Caco-2 (cell line): Measurements from ENCODE around the gene OXGR1. TPM values are rescaled to one million over a fixed set of nuclear protein-coding genes. Genes with fewer than 3 reads are reported as not detected.

Experiments used
- BruUV-seq: library from RNA; stranded (reverse); fragments of 400-500 nt; replicated peaks from 2 replicates; lab custom pipeline; 2021; lab: Mats Ljungman, UMichigan
- CTCF ChIA-PET: fragments of 300-600 bp; sonication (Branson Sonifier 250); formaldehyde crosslinking; loops from one replicate; lab custom pipeline; 2022; ENCODE audit warnings: antibody characterized with exemption; lab: Charles Lee
- POLR2A ChIA-PET: fragments of 300-600 bp; sonication (Branson Sonifier 250); formaldehyde crosslinking; loops from one replicate; lab custom pipeline; 2022; ENCODE audit warnings: antibody characterized with exemption; lab: Charles Lee
- DNase-seq, 2 experiments: peaks; one replicate each; pipeline versions ENCODE4 v3.0.0 to v3.0.0-alpha.2; 2020 to 2022
- H3K27me3 ChIP-seq: replicated peaks from 2 replicates; pipeline ENCODE4 v1.6.0; 2011; ENCODE audit warnings: low read length; ENCODE audit not compliant: control insufficient read depth, insufficient read depth
- H3K36me3 ChIP-seq: 2 replicates; pipeline ENCODE4 v1.5.1; 2011; ENCODE audit warnings: low read length; ENCODE audit not compliant: control insufficient read depth, insufficient read depth
- H3K4me1 ChIP-seq: fragments of 250-450 bp; sonication (Bioruptor Pico); 2 replicates; pipeline ENCODE4 v1.5.1; 2020; ENCODE audit warnings: mild to moderate bottlenecking
- H3K4me3 ChIP-seq: 2 replicates; pipeline ENCODE4 v1.5.1; 2011; ENCODE audit warnings: low read depth, mild to moderate bottlenecking, control low read depth, low read length
- H3K9me3 ChIP-seq: fragments of 250-450 bp; sonication (Bioruptor Pico); 2 replicates; pipeline ENCODE4 v1.5.1; 2020; ENCODE audit warnings: mild to moderate bottlenecking, moderate library complexity
- H3K27ac Mint-ChIP-seq: one replicate; pipeline ENCODE4 v1.8.0; 2022; ENCODE audit warnings: mixed read lengths; ENCODE audit not compliant: unreplicated experiment
- H3K27me3 Mint-ChIP-seq: one replicate; pipeline ENCODE4 v1.8.0; 2022; ENCODE audit warnings: mixed read lengths; ENCODE audit not compliant: insufficient read depth, unreplicated experiment
- H3K36me3 Mint-ChIP-seq: one replicate; pipeline ENCODE4 v1.8.0; 2022; ENCODE audit warnings: mild to moderate bottlenecking, mixed read lengths; ENCODE audit not compliant: insufficient read depth, unreplicated experiment
- H3K4me1 Mint-ChIP-seq: one replicate; pipeline ENCODE4 v1.8.0; 2022; ENCODE audit warnings: low read depth, mixed read lengths; ENCODE audit not compliant: unreplicated experiment
- H3K4me3 Mint-ChIP-seq: one replicate; pipeline ENCODE4 v1.8.0; 2022; ENCODE audit warnings: mild to moderate bottlenecking, moderate library complexity, mixed read lengths; ENCODE audit not compliant: unreplicated experiment
- H3K9me3 Mint-ChIP-seq: one replicate; pipeline ENCODE4 v1.8.0; 2022; ENCODE audit warnings: mixed read lengths; ENCODE audit not compliant: unreplicated experiment
- CTCF ChIP-seq, 2 experiments: fragments of 200-600 bp in 1 of 2; IDR thresholded peaks; 1 replicate in 1 of 2; 2 replicates in 1 of 2; pipeline versions ENCODE4 v1.5.1 to v1.8.0; 2011 to 2022; ENCODE audit warnings: antibody characterized with exemption in 1 of 2, control low read depth in 1 of 2, inconsistent platforms in 1 of 2, low read depth in 1 of 2, low read length in 1 of 2, mild to moderate bottlenecking in 1 of 2, moderate library complexity in 1 of 2; ENCODE audit not compliant: insufficient read depth in 1 of 2, severe bottlenecking in 1 of 2, unreplicated experiment in 1 of 2
- intact Hi-C: fragments of 100-400 bp; cut with micrococcal nuclease; formaldehyde crosslinking; loops from one replicate; pipeline ENCODE4 v1.10.0; 2022; ENCODE audit not compliant: unreplicated experiment
- total RNA-seq: library from RNA; stranded (reverse); gene quantifications from 2 replicates; pipeline ENCODE4 v1.2.3, GENCODE V29; 2022

Gene OXGR1
- total RNA-seq, 1 experiment from 2014 or later, result not detected

- no peaks in the 10 kb centered on the region for H3K9me3 ChIP-seq
Observed at GRCh38 chr13:96946709-96947311, 47.5 kb downstream of the OXGR1 start.

DNA sequence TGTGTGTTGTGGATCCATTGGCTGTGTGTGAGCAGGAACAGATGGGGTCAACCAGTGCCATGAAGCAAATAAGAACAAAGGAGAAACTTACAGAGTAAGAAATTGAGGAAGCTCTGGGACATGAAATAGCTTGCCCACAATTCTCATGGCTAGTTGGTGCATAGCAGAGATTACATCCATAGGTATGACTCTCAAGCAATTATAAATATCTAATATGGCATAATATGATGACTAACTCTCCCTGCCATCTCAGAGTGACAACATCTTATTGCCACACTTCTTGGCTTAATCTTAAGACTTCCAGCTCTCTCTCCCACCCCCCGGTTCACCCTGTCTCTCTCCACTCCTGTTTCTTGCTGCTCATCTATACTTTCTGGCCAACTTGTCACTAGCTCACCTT, 53.3 kb downstream of the OXGR1 start:
- Mint-ChIP-seq H3K27ac (no peak overlapping the region), H3K27me3 (no peaks in the 10 kb centered on the region), H3K4me3 (no peak overlapping the region), H3K9me3 (no peaks in the 10 kb centered on the region), H3K36me3 (no peaks in the 10 kb centered on the region), H3K4me1 (peaks cover 2% of the 10 kb centered on the region)
- DNase-seq, result no peak
- Histone ChIP-seq H3K9me3 (no peaks in the 10 kb centered on the region), H3K4me3 (no peak overlapping the region), H3K27me3 (no peaks in the 10 kb centered on the region), H3K4me1 (no peaks in the 10 kb centered on the region), H3K36me3 (no peaks in the 10 kb centered on the region)
- TF ChIP-seq CTCF (IDR thresholded peaks at IDR 0.05; ENCODE audit: insufficient read depth in 1 of 2, low read depth in 1 of 2, low read length in 1 of 2, severe bottlenecking in 1 of 2, unreplicated experiment in 1 of 2), result no peak
- BruUV-seq, result no TSS peak
- POLR2A ChIA-PET, result no interaction called here
- intact Hi-C loops, result no loop called here
- CTCF ChIA-PET, result no interaction called here

More at GRCh38 chr13:96946709-96947311, 47.5 kb downstream of the OXGR1 start:
- BruUV-seq, result no TSS peak
- H3K36me3 ChIP-seq, result no peaks in the 10 kb centered on the region
- H3K9me3 Mint-ChIP-seq, result no peaks in the 10 kb centered on the region
- TF ChIP-seq CTCF (IDR thresholded peaks at IDR 0.05; ENCODE audit: insufficient read depth in 1 of 2, low read depth in 1 of 2, low read length in 1 of 2, severe bottlenecking in 1 of 2, unreplicated experiment in 1 of 2), result no peak
- no peak overlapping the region for H3K4me3 Mint-ChIP-seq
- H3K27ac Mint-ChIP-seq, result no peak overlapping the region
- H3K27me3 ChIP-seq, result no peaks in the 10 kb centered on the region
- 0 out of 2 replicates have a peak, but pooled peaks cover 5% of the 10 kb centered on the region for H3K4me1 ChIP-seq
- intact Hi-C loops, result no loop called here
- DNase-seq, result peak; percentile 50 to 66
- POLR2A ChIA-PET, result no interaction called here
- peaks cover 13% of the 10 kb centered on the region for H3K4me1 Mint-ChIP-seq
- H3K36me3 Mint-ChIP-seq, result no peaks in the 10 kb centered on the region
- no peak overlapping the region for H3K4me3 ChIP-seq
- CTCF ChIA-PET, result no interaction called here
- H3K27me3 Mint-ChIP-seq, result peaks cover 5% of the 10 kb centered on the region

DNA sequence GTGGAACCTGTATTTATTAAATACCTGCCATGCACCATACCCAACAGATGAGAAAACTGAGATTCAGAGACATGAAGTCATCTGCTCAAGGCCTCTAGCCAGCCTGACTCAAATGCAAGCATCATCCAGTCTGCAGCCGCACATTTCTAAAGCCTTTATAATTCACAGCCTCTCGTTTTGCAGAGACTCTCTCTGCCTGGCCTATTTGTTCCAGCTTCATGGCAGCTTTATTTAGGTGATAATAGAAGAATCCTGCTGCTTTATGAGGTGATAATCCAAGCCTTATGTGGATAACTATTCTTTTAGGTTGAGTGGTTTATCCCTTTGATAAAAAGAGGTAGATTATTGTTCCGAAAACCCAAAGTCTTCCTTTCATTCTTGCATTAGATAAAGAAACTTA, 58.4 kb downstream of the OXGR1 start:
- Mint-ChIP-seq H3K36me3 (no peaks in the 10 kb centered on the region), H3K27ac (no peak overlapping the region), H3K4me3 (no peak overlapping the region), H3K9me3 (no peaks in the 10 kb centered on the region), H3K4me1 (no peaks in the 10 kb centered on the region), H3K27me3 (no peaks in the 10 kb centered on the region)
- no peaks in the 10 kb centered on the region for H3K36me3 ChIP-seq
- no peaks in the 10 kb centered on the region for H3K9me3 ChIP-seq
- H3K4me1 ChIP-seq, result no peaks in the 10 kb centered on the region
- no peak for TF ChIP-seq CTCF (IDR thresholded peaks at IDR 0.05; ENCODE audit: insufficient read depth in 1 of 2, low read depth in 1 of 2, low read length in 1 of 2, severe bottlenecking in 1 of 2, unreplicated experiment in 1 of 2)
- no peak for DNase-seq
- no peak overlapping the region for H3K4me3 ChIP-seq
- ChIA-PET POLR2A (no interaction called here), CTCF (interaction anchor here (0.6 kb wide), 1 partner anchor 88 kb away, joined by 3 read pairs; no protein-coding TSS in a partner anchor)
- intact Hi-C loops, result no loop called here
- BruUV-seq, result no TSS peak
- no peaks in the 10 kb centered on the region; the same call in 1 of the 2 replicates for H3K27me3 ChIP-seq

Other genes starting within 250 kb of the OXGR1 start
- gene MBNL2, start 227.9 kb upstream of the OXGR1 start, total RNA-seq, result 41.6 TPM in 2 replicates